HG03039 (cell line): ENCODE results near the gene RPL28.
"Not testable (repeated sequence)": the region's sequence is repeated elsewhere in the genome, so short reads cannot be mapped to it uniquely, and the experiment has no call there.

Experiments
- ATAC-seq: cut with Tn5 transposase; IDR thresholded peaks from one replicate; pipeline ENCODE4 v1.9.1; 2021; ENCODE audit warnings: mild to moderate bottlenecking, moderate library complexity; ENCODE audit not compliant: unreplicated experiment

Gene RPL28

DNA sequence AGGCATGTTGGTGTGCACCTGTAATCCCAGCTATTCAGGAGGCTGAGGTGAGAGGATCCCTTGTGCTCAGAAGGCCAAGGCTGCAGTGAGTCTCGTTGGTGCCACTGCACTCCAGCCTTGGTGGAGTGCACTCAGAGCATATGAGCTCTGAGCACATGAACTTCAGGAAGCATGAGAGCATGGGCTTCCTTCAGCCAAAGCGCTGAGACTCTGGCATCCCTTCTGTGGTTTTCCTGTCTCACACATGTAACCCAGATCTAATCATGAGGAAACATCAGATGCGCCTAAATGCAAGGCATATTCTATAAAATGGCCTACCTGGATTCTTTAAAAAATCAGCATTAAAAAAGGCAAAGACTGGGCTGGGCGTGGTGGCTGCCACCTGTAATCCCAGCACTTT is 35.5 kb downstream of the RPL28 start:
- ATAC-seq: not testable (repeated sequence)

DNA sequence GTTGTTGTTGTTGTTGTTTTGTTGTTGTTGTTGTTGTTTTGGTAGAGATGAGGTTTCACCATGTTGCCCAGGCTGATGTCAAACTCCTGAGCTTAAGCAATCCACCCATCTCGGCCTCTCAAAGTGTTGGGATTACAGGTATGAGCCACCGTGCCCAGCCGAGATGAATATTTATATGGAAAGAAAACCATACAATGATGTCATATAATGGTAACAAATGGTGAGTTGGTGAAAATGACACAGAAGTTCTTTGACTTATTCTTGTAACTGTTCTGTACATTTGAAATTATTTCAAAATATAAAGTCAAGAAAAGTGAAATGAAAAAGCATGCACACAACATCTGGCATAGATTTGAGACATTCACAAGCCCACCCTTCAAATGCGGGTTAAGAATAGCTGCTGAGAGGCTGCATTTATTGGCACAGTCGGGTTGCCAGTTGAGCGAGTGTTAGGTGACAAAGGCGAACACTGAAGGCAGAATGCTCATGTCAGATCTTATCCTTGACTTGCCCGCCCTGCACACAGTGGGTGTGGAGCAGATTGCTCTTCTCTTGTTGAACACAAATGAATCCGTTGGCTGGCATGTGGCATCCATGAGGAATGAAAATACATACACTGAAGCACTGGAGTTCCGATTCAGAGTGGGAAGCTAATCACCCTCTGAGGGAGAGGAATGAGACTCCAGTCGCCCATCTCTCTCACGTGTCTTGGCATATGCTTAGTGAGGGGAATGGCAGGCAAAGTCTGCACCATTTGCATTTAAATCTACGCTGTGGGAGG is 37.7 kb downstream of the RPL28 start:
- ATAC-seq: no peak

- ATAC-seq: no peak
These were observed 38.8 kb downstream of the RPL28 start for GRCh38 chr19:55424518-55424917.

DNA sequence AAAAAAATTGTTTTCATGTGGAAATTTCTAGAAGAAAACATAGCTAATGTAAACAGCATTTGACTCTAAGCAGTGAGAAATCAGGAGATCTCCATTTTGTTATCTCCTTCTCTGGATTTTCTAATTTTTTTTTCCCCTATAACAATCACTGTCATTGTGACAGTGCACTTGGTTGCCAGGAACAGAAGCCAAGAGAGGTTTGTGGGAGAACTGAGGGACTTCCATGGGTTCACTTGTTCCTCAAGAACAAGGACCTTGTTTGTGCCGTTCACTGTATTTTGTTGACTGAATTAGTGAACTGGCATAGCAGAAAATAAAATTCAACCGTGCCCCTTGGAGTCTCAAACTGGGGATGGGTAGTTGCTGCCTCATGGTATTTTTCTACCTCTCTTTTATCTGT is 40.3 kb downstream of the RPL28 start:
- ATAC-seq: no peak

DNA sequence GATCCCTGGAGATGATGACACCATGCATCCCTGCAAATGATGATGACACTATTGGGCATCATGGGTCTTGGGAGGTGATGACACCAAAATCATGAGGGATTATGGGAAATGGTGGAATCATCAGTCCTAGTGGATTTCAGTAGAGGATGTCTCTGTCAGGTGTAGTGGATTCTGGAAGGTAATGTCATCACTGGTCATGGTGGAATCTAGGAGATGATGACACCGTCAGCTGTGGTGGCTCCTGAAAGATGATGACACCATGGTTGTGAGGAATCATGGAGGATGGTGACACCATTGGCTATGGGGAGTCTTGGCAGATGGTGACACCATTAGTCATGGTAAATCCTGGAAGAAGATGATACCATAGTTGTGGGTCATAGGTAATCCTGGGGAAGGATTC is 45.5 kb downstream of the RPL28 start:
- ATAC-seq: no peak

- ATAC-seq: no peak
These were observed 46.7 kb downstream of the RPL28 start for GRCh38 chr19:55432241-55432959.

- ATAC-seq: no peak
These were observed 47.6 kb downstream of the RPL28 start for GRCh38 chr19:55433292-55433691.

DNA sequence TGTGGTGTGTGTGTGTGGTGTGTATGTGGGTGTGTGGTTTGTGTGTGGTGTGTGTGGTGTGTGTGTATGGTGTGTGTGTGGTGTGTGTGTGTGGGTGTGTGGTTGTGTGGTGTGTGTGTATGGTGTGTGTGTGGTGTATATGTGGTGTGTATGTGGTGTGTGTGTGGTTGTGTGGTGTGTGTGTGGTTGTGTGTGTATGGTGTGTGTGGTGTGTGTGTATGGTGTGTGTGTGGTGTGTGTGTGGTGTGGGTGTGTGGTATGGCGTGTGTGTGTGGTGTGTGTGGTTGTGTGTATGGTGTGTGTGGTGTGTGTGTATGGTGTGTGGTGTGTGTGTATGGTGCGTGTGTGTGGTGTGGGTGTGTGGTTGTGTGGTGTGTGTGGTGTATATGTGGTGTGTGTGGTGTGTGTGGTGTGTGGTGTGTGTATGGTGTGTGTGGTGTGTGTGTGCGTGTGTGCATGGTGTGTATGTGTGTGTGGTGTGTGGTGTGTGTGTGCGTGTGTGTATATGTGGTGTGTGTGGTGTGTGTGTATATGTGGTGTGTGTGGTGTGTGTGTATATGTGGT is 48.7 kb downstream of the RPL28 start:
- no peak for ATAC-seq

DNA sequence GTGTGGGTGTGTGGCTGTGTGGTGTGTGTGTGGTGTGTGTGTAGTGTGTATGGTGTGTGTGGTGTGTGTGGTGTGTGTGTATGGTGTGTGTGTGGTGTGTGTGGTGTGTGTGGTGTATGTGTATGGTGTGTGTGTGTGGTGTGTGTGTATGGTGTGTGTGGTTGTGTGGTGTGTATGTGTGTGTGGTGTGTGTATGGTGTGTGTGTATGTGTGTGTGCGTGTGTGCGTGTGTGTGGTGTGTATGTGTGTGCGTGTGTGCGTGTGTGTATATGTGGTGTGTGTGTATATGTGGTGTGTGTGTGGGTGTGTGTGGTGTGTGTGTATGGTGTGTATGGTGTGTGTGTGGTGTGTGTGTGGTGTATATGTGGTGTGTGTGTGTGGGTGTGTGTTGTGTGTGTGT is 49.3 kb downstream of the RPL28 start:
- no peak for ATAC-seq

DNA sequence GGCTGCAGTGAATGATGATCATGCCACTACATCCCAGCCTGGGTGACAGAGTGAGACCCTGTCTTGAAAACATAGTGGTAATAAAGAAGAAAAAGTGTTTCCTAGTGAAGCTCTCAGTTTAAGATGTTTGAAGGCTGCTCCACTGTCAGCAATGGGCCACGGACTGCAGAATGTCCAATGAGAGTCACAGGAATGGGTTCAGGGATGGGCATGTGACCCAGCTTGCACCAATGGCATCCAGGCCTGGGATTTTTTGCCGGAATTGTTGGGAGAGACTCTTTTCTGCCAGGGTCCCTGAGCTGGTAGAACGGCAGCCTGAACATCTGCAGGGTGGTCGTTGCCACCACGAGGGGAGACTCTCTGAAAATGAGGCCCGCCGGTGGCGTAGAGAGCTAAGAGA is 51.1 kb downstream of the RPL28 start:
- ATAC-seq: no peak

- no peak for ATAC-seq
These were observed 51.7 kb downstream of the RPL28 start for GRCh38 chr19:55437410-55437809.

GRCh38 chr19:55439052-55439451 is 53.3 kb downstream of the RPL28 start:
- no peak for ATAC-seq

DNA sequence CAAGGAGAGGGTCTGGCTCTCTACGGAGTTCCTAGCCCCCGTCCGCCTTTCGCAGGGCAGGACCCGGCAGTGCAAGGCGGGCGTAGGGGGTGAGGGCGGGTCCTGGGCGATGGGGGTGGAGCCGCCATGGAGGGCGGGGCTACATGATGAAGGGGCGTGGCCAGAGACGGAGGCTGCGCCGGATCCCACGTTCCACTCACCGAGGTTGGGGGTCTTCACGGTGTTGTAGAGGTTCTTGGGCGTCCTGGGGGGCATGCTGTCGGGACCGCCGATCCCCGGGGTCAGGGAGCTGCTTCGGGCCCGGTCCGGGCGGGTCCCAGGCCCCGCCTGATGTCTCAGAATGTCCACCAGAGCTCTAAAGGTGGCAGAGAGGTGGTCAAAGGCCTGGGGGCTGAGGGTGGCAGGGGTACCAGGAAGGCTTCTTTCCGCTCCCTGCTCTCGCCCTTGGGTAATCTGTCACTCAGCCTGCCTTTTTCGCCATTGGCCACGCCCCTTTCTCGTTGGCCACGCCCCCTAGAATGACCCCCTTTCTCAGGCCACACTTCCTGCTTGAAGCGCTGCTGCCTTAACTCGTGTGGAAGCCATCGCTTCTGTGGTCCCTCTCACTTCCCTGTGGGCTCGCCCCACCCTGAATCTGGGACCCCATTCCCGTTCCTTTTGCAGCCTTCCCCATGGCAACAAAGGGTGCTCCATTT is 54.8 kb downstream of the RPL28 start:
- ATAC-seq: no peak

DNA sequence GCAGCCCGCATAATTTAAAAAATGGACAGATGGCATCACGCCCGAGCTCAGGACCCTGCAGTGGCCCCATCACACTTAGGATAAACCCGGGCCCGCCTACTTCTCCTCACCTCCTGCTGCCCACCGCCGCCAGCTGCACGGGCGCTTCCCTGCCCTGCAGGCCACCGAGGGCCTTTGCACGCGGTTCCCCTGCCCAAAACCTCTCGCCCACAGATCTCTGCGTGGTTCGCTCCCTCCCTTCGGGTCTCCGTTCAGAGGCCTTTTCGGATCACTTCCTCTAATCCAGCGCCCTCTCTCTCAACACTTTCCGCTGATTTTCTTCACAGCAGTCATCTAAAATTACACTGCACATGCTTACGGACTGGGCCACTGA is 55.6 kb downstream of the RPL28 start:
- no peak for ATAC-seq

DNA sequence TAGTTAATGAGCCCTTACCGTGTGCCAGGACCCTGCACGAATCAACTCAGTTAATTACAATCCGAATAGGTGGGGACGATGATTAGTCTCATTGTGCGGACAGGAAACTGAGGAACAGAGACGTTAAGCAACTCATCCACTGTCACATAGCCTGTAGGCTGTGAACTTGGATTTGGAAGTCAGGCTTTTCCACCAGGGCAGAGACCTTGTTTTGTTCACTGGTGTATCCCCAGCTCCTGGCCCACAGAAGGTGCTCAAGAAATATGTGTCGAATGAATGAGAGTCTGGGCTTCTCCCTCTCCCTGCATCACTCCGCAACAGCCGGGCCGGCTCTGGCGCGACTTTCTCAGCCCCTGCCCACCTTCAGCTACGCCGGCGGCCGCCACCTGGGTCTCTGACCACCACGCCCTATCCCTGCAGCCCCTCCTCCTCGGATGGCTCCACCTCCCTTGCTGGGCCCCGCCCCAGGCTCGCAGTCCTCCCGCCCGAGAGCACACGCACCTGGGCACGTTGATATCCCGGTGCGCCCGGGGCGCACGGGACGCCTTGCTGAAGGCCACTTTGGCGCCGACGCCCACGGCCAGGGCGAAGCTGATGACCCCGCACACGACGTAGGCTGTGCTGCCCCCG is 56.1 kb downstream of the RPL28 start:
- no peak for ATAC-seq

- ATAC-seq: no peak
These were observed 56.7 kb downstream of the RPL28 start for GRCh38 chr19:55442372-55442961.

DNA sequence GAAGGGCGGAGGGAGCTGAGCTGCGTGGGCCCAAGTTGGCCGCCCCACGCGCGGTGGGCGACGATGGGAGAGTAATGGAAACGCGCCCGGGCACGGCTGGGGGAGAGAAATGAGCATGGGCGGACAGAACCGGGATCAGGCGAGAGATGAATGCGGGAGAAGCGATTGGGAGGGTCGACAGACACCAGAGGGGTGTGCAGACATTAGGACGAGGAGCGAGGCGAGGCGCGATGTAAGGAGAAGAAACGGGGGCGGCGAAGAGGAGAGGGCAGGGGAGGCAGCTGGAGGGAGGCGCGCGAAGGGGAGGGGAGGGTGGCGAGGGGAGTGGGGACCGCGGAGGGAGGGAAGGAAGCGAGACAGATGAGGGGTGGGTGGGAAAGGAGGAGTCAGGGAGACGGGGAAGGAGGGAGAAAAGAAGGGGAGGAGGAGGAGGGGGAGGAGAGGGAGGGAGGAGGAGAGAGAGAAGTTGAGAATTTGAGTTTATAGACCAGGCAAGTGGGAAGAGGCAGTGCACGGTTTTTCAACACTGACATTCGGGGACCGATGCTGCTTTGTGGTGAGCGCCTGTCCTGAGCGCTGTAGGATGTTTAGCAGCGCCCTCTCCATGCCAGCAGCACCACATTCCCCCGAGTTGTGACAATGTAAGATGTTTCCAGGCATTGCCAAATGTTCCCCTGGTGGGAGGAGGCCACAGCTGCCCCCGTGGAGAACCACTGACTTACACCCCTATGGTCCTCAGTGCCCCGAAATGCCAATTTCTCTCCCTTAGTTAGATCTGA is 57.5 kb downstream of the RPL28 start, which contains the start of gene SHISA7:
SHISA7 (minus strand) TSS at position 256 of the 779 bp plus-strand sequence. CDS start 437 bp downstream, outside the sequence.
- ATAC-seq: no peak

GRCh38 chr19:55443824-55444480 is 58.2 kb downstream of the RPL28 start:
- ATAC-seq: no peak

DNA sequence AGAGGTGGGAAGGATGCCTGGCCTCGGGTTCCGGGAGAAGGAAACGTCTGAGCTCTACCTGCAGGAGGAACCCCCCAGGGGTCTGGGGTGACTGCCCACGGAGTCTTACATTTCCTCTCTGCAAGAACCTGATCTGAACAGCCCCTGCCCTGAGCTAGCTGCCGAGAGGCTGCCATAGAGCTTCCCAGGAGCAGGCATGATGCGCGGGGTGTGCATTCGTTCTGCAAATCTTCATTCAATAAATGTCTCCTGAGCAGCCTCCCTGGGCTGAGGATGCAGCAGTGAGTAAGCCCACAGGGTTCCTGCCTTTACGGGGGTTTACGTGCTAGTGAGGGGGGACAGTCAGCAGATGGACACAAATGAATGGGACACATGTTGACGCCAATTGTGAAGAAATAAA is 58.9 kb downstream of the RPL28 start:
- ATAC-seq: no peak
